Measurements from ENCODE around the gene DLG1.
A peak's percentile ranks its signal among the peaks of the same experiment; 100 is the strongest.

- TF ChIP-seq CTCF (IDR thresholded peaks at IDR 0.05; ENCODE audit: poor library complexity) (peak; percentile 66), EZH2 (IDR thresholded peaks at IDR 0.05; ENCODE audit: borderline replicate concordance) (no peak), EZH2phosphoT487 (IDR thresholded peaks at IDR 0.05; ENCODE audit: low read depth, severe bottlenecking, unreplicated experiment) (no peak)
Observed at GRCh38 chr3:197224034-197224444, 74.4 kb downstream of the DLG1 start.
